HepG2 (cell line): Measurements from ENCODE around the gene RHOC. TPM values are rescaled to one million over a fixed set of nuclear protein-coding genes. Genes with fewer than 3 reads are reported as not detected.

Experiments used
- BORCS8-MEF2B ChIP-seq: sonication (generic); formaldehyde crosslinking; IDR thresholded peaks from 2 replicates; pipeline ENCODE4 v1.8.0; 2022; ENCODE audit warnings: mild to moderate bottlenecking, missing genetic modification reagents
- ELF3 ChIP-seq: IDR thresholded peaks from 2 replicates; pipeline ENCODE4 v1.6.1; 2016; ENCODE audit warnings: missing genetic modification reagents, missing compliant biosample characterization
- SAP130 ChIP-seq: IDR thresholded peaks from 2 replicates; pipeline ENCODE4 v1.6.1; 2016; ENCODE audit warnings: low read depth
- SIN3A ChIP-seq: IDR thresholded peaks from 2 replicates; pipeline ENCODE4 v1.6.1; 2011; ENCODE audit warnings: low read depth, mild to moderate bottlenecking, control low read depth, low read length, borderline replicate concordance
- TCF7 ChIP-seq: sonication (generic); IDR thresholded peaks from 2 replicates; pipeline ENCODE4 v1.6.1; 2016; ENCODE audit warnings: antibody characterized with exemption, low read depth
- ZFP41 ChIP-seq: sonication (generic); formaldehyde crosslinking; IDR thresholded peaks from 2 replicates; pipeline ENCODE4 v1.4.0; 2020; ENCODE audit warnings: mild to moderate bottlenecking, missing genetic modification reagents, borderline replicate concordance
- ZNF589 ChIP-seq: sonication (generic); formaldehyde crosslinking; conservative IDR thresholded peaks from 2 replicates; pipeline ENCODE4 v1.8.0; 2022; ENCODE audit warnings: mild to moderate bottlenecking, moderate library complexity, missing genetic modification reagents
- polyA plus RNA-seq, 8 experiments: library from polyadenylated mRNA; depleted of rRNA in 3 of 8; stranded (reverse) in 7 of 8; unstranded in 1 of 8; fragments of >200 nt; fragmentation: Illumina TruSeq in 4 of 8; extraction: Trizol in 4 of 8; gene quantifications; 2 replicates each; pipeline versions ENCODE4 v1.2.1 to v1.2.3, GENCODE V29; 2011 to 2016; ENCODE audit warnings: low read depth in 4 of 8, missing spikeins in 1 of 8, mixed read lengths in 1 of 8; ENCODE audit not compliant: insufficient read depth in 1 of 8
- total RNA-seq, 5 experiments: library from RNA; depleted of rRNA; stranded (reverse); fragments of >200 nt; fragmentation: Illumina TruSeq; extraction: Trizol; gene quantifications; 2 replicates each; pipeline ENCODE4 v1.2.3, GENCODE V29; 2016; ENCODE audit warnings: low read depth in 1 of 5
- TF ChIP-seq, protein P1 (sequence below): sonication (generic); formaldehyde crosslinking; conservative IDR thresholded peaks from 2 replicates; pipeline ENCODE4 v1.5.0; 2020; ENCODE audit warnings: missing genetic modification reagents
- TF ChIP-seq, protein P2 (sequence below): sonication (generic); formaldehyde crosslinking; IDR thresholded peaks from 2 replicates; pipeline ENCODE4 v1.9.0; 2022; ENCODE audit warnings: missing genetic modification reagents, mild to moderate bottlenecking, borderline replicate concordance
- TF ChIP-seq, protein P3 (sequence below): sonication (generic); formaldehyde crosslinking; IDR thresholded peaks from 2 replicates; pipeline ENCODE4 v1.5.0; 2020; ENCODE audit warnings: missing genetic modification reagents
- TF ChIP-seq, protein P4 (sequence below): sonication (generic); formaldehyde crosslinking; IDR thresholded peaks from 2 replicates; pipeline ENCODE4 v1.5.1; 2020; ENCODE audit warnings: missing genetic modification reagents, mild to moderate bottlenecking, borderline replicate concordance
- TF ChIP-seq, protein P5 (sequence below): sonication (generic); formaldehyde crosslinking; IDR thresholded peaks from 2 replicates; pipeline ENCODE4 v1.5.1; 2020; ENCODE audit warnings: mild to moderate bottlenecking, missing genetic modification reagents, moderate library complexity
- TF ChIP-seq, protein P6 (sequence below): sonication (generic); formaldehyde crosslinking; IDR thresholded peaks from 2 replicates; pipeline ENCODE4 v1.4.0; 2020; ENCODE audit warnings: missing genetic modification reagents

The RHOC gene
- total and polyA plus RNA-seq, 2 of the 13 experiments (the other 11 are each of a cell fraction or from before 2014, with no cell fraction given): 64.3 to 182 TPM

DNA sequence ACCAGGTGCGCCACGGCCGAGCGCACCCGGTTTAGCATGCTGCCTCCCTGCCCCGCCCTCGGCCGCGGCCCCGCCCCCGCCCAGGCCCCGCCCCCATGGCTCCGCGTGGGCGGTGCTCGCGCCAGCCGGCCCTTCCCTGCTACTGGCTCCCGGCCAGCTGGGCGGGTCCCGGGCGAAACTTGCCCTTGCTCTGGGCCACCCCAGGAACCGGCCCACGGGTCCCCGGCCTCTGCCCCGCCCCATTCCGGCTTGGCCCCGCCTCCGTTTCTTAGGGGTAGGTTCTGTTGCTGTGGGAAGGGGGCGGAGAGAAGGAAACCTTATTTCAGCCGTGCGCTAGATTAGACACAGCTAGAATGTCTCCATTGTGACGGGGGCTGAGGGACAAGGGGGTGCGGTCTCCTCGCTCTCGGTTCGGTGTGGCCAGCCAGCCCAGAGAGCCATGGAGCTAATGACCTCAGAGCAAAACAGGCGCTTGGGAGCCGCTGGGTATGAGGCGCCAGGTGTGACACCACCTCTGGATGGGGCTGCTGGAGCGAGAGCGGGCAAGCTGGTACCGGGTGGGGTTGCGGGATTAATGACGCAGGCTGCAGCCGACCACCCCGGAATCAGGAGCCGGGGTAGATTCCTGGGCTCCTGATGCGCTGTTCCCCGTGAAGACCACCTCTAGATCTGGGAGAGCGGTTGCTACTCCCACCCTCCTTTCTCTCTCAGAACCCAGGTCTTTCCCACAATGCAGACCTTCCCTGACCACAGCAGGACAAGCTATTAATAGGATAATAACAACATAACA, 8.5 kb upstream of the RHOC start, which contains the start of gene PPM1J (continued):
- TF ChIP-seq, protein P1, sequence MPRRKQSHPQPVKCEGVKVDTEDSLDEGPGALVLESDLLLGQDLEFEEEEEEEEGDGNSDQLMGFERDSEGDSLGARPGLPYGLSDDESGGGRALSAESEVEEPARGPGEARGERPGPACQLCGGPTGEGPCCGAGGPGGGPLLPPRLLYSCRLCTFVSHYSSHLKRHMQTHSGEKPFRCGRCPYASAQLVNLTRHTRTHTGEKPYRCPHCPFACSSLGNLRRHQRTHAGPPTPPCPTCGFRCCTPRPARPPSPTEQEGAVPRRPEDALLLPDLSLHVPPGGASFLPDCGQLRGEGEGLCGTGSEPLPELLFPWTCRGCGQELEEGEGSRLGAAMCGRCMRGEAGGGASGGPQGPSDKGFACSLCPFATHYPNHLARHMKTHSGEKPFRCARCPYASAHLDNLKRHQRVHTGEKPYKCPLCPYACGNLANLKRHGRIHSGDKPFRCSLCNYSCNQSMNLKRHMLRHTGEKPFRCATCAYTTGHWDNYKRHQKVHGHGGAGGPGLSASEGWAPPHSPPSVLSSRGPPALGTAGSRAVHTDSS (CRISPR knock-in tag): 0 out of 2 replicates have a peak, but pooled peaks have one; percentile 26
- 0 out of 2 replicates have a peak, but pooled peaks have one; percentile 4 for TF ChIP-seq BORCS8-MEF2B (CRISPR knock-in tag)
- TF ChIP-seq, protein P2, sequence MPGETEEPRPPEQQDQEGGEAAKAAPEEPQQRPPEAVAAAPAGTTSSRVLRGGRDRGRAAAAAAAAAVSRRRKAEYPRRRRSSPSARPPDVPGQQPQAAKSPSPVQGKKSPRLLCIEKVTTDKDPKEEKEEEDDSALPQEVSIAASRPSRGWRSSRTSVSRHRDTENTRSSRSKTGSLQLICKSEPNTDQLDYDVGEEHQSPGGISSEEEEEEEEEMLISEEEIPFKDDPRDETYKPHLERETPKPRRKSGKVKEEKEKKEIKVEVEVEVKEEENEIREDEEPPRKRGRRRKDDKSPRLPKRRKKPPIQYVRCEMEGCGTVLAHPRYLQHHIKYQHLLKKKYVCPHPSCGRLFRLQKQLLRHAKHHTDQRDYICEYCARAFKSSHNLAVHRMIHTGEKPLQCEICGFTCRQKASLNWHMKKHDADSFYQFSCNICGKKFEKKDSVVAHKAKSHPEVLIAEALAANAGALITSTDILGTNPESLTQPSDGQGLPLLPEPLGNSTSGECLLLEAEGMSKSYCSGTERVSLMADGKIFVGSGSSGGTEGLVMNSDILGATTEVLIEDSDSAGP (CRISPR knock-in tag): no peak; the same call in 1 of the 2 replicates
- no peak for TF ChIP-seq ELF3 (CRISPR knock-in tag)
- TF ChIP-seq, protein P3, sequence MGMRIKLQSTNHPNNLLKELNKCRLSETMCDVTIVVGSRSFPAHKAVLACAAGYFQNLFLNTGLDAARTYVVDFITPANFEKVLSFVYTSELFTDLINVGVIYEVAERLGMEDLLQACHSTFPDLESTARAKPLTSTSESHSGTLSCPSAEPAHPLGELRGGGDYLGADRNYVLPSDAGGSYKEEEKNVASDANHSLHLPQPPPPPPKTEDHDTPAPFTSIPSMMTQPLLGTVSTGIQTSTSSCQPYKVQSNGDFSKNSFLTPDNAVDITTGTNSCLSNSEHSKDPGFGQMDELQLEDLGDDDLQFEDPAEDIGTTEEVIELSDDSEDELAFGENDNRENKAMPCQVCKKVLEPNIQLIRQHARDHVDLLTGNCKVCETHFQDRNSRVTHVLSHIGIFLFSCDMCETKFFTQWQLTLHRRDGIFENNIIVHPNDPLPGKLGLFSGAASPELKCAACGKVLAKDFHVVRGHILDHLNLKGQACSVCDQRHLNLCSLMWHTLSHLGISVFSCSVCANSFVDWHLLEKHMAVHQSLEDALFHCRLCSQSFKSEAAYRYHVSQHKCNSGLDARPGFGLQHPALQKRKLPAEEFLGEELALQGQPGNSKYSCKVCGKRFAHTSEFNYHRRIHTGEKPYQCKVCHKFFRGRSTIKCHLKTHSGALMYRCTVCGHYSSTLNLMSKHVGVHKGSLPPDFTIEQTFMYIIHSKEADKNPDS (CRISPR knock-in tag): peak; percentile 44; the same call in 1 of the 2 replicates
- TF ChIP-seq SIN3A: peak; percentile 57; the same call in 1 of the 2 replicates
- no peak for TF ChIP-seq TCF7
- TF ChIP-seq, protein P4, sequence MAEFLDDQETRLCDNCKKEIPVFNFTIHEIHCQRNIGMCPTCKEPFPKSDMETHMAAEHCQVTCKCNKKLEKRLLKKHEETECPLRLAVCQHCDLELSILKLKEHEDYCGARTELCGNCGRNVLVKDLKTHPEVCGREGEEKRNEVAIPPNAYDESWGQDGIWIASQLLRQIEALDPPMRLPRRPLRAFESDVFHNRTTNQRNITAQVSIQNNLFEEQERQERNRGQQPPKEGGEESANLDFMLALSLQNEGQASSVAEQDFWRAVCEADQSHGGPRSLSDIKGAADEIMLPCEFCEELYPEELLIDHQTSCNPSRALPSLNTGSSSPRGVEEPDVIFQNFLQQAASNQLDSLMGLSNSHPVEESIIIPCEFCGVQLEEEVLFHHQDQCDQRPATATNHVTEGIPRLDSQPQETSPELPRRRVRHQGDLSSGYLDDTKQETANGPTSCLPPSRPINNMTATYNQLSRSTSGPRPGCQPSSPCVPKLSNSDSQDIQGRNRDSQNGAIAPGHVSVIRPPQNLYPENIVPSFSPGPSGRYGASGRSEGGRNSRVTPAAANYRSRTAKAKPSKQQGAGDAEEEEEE: 0 out of 2 replicates have a peak, but pooled peaks have one; percentile 2
- no peak for TF ChIP-seq ZFP41
- TF ChIP-seq, protein P5, sequence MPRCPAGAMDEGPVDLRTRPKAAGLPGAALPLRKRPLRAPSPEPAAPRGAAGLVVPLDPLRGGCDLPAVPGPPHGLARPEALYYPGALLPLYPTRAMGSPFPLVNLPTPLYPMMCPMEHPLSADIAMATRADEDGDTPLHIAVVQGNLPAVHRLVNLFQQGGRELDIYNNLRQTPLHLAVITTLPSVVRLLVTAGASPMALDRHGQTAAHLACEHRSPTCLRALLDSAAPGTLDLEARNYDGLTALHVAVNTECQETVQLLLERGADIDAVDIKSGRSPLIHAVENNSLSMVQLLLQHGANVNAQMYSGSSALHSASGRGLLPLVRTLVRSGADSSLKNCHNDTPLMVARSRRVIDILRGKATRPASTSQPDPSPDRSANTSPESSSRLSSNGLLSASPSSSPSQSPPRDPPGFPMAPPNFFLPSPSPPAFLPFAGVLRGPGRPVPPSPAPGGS (CRISPR knock-in tag): 0 out of 2 replicates have a peak, but pooled peaks have one; percentile 16
- peak; percentile 54 for TF ChIP-seq SAP130 (CRISPR knock-in tag)
- TF ChIP-seq, protein P6, sequence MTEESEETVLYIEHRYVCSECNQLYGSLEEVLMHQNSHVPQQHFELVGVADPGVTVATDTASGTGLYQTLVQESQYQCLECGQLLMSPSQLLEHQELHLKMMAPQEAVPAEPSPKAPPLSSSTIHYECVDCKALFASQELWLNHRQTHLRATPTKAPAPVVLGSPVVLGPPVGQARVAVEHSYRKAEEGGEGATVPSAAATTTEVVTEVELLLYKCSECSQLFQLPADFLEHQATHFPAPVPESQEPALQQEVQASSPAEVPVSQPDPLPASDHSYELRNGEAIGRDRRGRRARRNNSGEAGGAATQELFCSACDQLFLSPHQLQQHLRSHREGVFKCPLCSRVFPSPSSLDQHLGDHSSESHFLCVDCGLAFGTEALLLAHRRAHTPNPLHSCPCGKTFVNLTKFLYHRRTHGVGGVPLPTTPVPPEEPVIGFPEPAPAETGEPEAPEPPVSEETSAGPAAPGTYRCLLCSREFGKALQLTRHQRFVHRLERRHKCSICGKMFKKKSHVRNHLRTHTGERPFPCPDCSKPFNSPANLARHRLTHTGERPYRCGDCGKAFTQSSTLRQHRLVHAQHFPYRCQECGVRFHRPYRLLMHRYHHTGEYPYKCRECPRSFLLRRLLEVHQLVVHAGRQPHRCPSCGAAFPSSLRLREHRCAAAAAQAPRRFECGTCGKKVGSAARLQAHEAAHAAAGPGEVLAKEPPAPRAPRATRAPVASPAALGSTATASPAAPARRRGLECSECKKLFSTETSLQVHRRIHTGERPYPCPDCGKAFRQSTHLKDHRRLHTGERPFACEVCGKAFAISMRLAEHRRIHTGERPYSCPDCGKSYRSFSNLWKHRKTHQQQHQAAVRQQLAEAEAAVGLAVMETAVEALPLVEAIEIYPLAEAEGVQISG (CRISPR knock-in tag): no peak
- TF ChIP-seq ZNF589 (CRISPR knock-in tag): no peak
